ENCODE measurements around the gene ZNF581.

DNA sequence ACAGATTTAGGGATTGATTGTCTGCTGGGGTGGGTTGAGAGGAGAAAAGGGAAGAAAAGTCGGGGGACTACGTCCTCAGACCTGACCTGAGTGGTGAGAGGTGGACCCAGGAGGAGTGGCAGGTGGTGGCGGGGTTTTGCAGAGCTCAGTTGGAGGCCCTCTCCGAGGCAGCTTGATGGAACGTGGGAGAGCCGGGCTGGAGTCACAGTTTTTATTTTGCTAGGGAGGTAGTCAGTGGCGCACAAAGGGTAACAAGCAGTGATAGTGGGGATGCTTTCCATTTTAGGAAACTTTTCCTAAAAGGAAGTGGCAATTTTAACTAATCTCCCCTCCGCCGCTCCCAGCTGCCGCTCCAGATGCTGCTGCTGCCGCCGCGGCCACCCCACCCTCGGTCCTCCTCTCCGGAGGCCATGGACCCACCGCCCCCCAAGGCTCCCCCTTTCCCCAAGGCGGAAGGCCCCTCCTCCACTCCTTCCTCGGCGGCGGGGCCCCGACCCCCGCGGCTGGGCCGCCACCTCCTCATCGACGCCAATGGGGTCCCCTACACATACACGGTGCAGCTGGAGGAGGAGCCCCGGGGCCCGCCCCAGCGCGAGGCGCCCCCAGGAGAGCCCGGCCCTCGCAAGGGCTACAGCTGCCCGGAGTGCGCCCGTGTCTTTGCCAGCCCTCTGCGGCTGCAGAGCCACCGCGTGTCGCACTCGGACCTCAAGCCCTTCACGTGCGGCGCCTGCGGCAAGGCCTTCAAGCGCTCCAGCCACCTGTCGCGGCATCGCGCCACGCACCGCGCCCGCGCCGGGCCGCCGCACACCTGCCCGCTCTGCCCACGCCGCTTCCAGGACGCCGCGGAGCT, 1.1 kb upstream of the ZNF581 start:
- TF ChIP-seq POLR2AphosphoS5 (IDR thresholded peaks at IDR 0.05; ENCODE audit: insufficient read depth in 1 of 2, low read depth in 1 of 2) (peak in 1 of 2 donors; percentile 21), POLR2A (IDR thresholded peaks at IDR 0.05) (no peak), CTCF (IDR thresholded peaks at IDR 0.05) (no peak)
